K562 (cell line): ENCODE data around the gene GMPR. TPM values are rescaled to one million over a fixed set of nuclear protein-coding genes. Genes with fewer than 3 reads are reported as not detected.

Experiments
- ATAC-seq: fragments of 200-7000 bp; cut with Tn5 transposase; 3 replicates; pipeline ENCODE4 v1.9.1; 2020; ENCODE audit warnings: moderate library complexity
- BruUV-seq: library from RNA; stranded (reverse); fragments of 400-500 nt; replicated peaks from 2 replicates; lab custom pipeline; 2021; lab: Mats Ljungman, UMichigan
- CTCF ChIA-PET: fragments of 300-600 bp; formaldehyde crosslinking; extraction: SDS; loops from one replicate; lab custom pipeline; 2021; ENCODE audit warnings: low intra/inter-chr PET ratio; lab: Yijun Ruan, JAX
- POLR2A ChIA-PET: fragments of 300-600, 350-650 bp; sonication (Branson Sonifier 250); formaldehyde crosslinking; extraction: SDS; loops from one replicate; lab custom pipeline; 2021; ENCODE audit warnings: antibody characterized with exemption, inconsistent platforms; lab: Yijun Ruan, JAX
- DNase-seq, 4 experiments: peaks; one replicate each; pipeline versions ENCODE4 v3.0.0 to v3.0.0-alpha.2; 2011 to 2018; ENCODE audit warnings: low spot score in 3 of 4, mixed read lengths in 3 of 4; ENCODE audit errors: extremely low read depth in 1 of 4
- FAIRE-seq: peaks from 2 replicates; lab custom pipeline; 2011; peaks lifted over from hg19 to GRCh38; lab: Jason Lieb, UNC
- H2AFZ ChIP-seq: 2 replicates; pipeline ENCODE4 v1.6.0; 2011; ENCODE audit warnings: low read depth, low read length, control low read depth, inconsistent platforms
- H3K27ac ChIP-seq: fragments of 200-600 bp; 3 replicates; pipeline ENCODE4 v1.8.0; 2011; ENCODE audit warnings: low read depth, mild to moderate bottlenecking, control low read depth, inconsistent platforms, low read length, moderate library complexity, mixed read lengths; ENCODE audit errors: extremely low read depth
- H3K27me3 ChIP-seq, 2 experiments: fragments of 300-600 bp in 1 of 2; 2 replicates in 1 of 2; 3 replicates in 1 of 2; pipeline versions ENCODE4 v1.6.0 to v1.8.0; 2011; ENCODE audit warnings: inconsistent platforms in 2 of 2, low read length in 2 of 2, mild to moderate bottlenecking in 1 of 2, mixed read lengths in 1 of 2, moderate library complexity in 1 of 2; ENCODE audit not compliant: control insufficient read depth in 2 of 2, insufficient read depth in 2 of 2
- H3K36me3 ChIP-seq: fragments of 300-600 bp; 3 replicates; pipeline ENCODE4 v1.8.0; 2011; ENCODE audit warnings: mild to moderate bottlenecking, low read length, inconsistent platforms; ENCODE audit not compliant: control insufficient read depth, insufficient read depth
- H3K4me1 ChIP-seq, 2 experiments: fragments of 200-600 bp in 1 of 2; replicated peaks in 1 of 2; 2 replicates in 1 of 2; 3 replicates in 1 of 2; pipeline versions ENCODE4 v1.5.1 to v1.8.0; 2011; ENCODE audit warnings: inconsistent platforms in 2 of 2, low read length in 2 of 2, mild to moderate bottlenecking in 1 of 2, mixed read lengths in 1 of 2, moderate library complexity in 1 of 2; ENCODE audit not compliant: control insufficient read depth in 2 of 2, insufficient read depth in 2 of 2
- H3K4me2 ChIP-seq: 2 replicates; pipeline ENCODE4 v1.6.1; 2011; ENCODE audit warnings: low read length, control low read depth, inconsistent platforms, mixed read lengths; ENCODE audit not compliant: insufficient read depth
- H3K4me3 ChIP-seq: fragments of 200-600 bp; sonication (generic), shearing (Covaris generic); 2 replicates; pipeline ENCODE4 v1.5.1; 2016; ENCODE audit warnings: control low read depth, inconsistent platforms
- H3K79me2 ChIP-seq: fragments of 200-600 bp; 3 replicates; pipeline ENCODE4 v1.8.0; 2011; ENCODE audit warnings: low read length, inconsistent platforms; ENCODE audit not compliant: control insufficient read depth, insufficient read depth
- H3K9ac ChIP-seq, 2 experiments: 2 replicates each; pipeline versions ENCODE4 v1.6.0 to v1.6.1; 2011; ENCODE audit warnings: low read depth in 2 of 2, low read length in 2 of 2, control low read depth in 1 of 2, inconsistent platforms in 1 of 2, mild to moderate bottlenecking in 1 of 2, mixed read lengths in 1 of 2; ENCODE audit not compliant: insufficient read depth in 1 of 2
- H3K9me1 ChIP-seq: one replicate; pipeline ENCODE4 v1.6.0; 2011; ENCODE audit warnings: inconsistent platforms, mild to moderate bottlenecking, low read length, moderate library complexity; ENCODE audit not compliant: control insufficient read depth, insufficient read depth
- H3K9me3 ChIP-seq: replicated peaks from 2 replicates; pipeline ENCODE4 v1.5.1; 2011; ENCODE audit warnings: low read depth, low read length, inconsistent platforms; ENCODE audit not compliant: control insufficient read depth, insufficient read depth
- H4K20me1 ChIP-seq: replicated peaks from 2 replicates; pipeline ENCODE4 v1.6.1; 2011; ENCODE audit warnings: low read length, inconsistent platforms, mixed read lengths; ENCODE audit not compliant: control insufficient read depth, insufficient read depth
- BMI1 ChIP-seq: fragments of 150-350 bp; IDR thresholded peaks from 2 replicates; pipeline ENCODE4 v1.6.1; 2014; ENCODE audit warnings: low read length
- ELF2 ChIP-seq: fragments of 250-450 bp; sonication (Bioruptor Pico); IDR thresholded peaks from 2 replicates; pipeline ENCODE4 v1.5.0; 2021; ENCODE audit warnings: mild to moderate bottlenecking
- ETS2 ChIP-seq: IDR thresholded peaks from 2 replicates; pipeline ENCODE4 v1.6.1; 2016; ENCODE audit warnings: borderline replicate concordance, missing genetic modification characterization, mild to moderate bottlenecking, moderate library complexity, missing compliant biosample characterization; ENCODE audit not compliant: poor library complexity, severe bottlenecking
- EZH2 ChIP-seq: IDR thresholded peaks from 2 replicates; pipeline ENCODE4 v1.6.1; 2012; ENCODE audit warnings: low read depth, mild to moderate bottlenecking, inconsistent platforms, low read length, borderline replicate concordance
- FOSL1 ChIP-seq: fragments of 200-800 bp; sonication (Bioruptor generic); conservative IDR thresholded peaks from 2 replicates; pipeline ENCODE4 v1.6.1; 2016; ENCODE audit warnings: missing genetic modification characterization, missing compliant biosample characterization
- ILF3 ChIP-seq: fragments of 450-650 bp; IDR thresholded peaks from 2 replicates; pipeline ENCODE4 v1.6.1; 2018; ENCODE audit warnings: antibody characterized with exemption, mild to moderate bottlenecking, moderate library complexity, borderline replicate concordance
- NBN ChIP-seq: fragments of 450-650 bp; IDR thresholded peaks from 2 replicates; pipeline ENCODE4 v1.6.1; 2016; ENCODE audit warnings: low read depth, mild to moderate bottlenecking
- RAD21 ChIP-seq, 2 experiments: fragments of 250-450 bp in 1 of 2; fragments of 450-650 bp in 1 of 2; sonication (Bioruptor Pico) in 1 of 2; formaldehyde crosslinking in 1 of 2; IDR thresholded peaks in 1 of 2; conservative IDR thresholded peaks in 1 of 2; 2 replicates each; pipeline versions ENCODE4 v1.4.0 to v1.8.0; 2020 to 2022; ENCODE audit warnings: mild to moderate bottlenecking in 2 of 2, moderate library complexity in 1 of 2
- RFX5 ChIP-seq: IDR thresholded peaks from 2 replicates; pipeline ENCODE4 v1.6.1; 2011; ENCODE audit warnings: low read depth, mild to moderate bottlenecking, improper control_type of control experiment, low read length
- SMAD2 ChIP-seq: fragments of 150-350 bp; IDR thresholded peaks from 2 replicates; pipeline ENCODE4 v1.6.1; 2014; ENCODE audit warnings: low read depth, mild to moderate bottlenecking, low read length
- TGIF2 ChIP-seq: sonication (generic); formaldehyde crosslinking; IDR thresholded peaks from 2 replicates; pipeline ENCODE4 v1.8.1; 2022; ENCODE audit warnings: mild to moderate bottlenecking, missing genetic modification reagents, moderate library complexity
- ZNF551 ChIP-seq: fragments of 250-450 bp; sonication (Bioruptor Pico); IDR thresholded peaks from 2 replicates; pipeline ENCODE4 v1.5.0; 2021; ENCODE audit warnings: mild to moderate bottlenecking, moderate library complexity
- ZSCAN32 ChIP-seq: fragments of 450-650 bp; formaldehyde crosslinking; IDR thresholded peaks from 2 replicates; pipeline ENCODE4 v1.4.0; 2020; ENCODE audit warnings: mild to moderate bottlenecking, moderate library complexity
- WGBS: fragments of 100-300 bp; shearing (Covaris generic); methylation state at CpG from one replicate; pipeline ENCODE4 v1.1.6; 2016; ENCODE audit warnings: low coverage, mixed read lengths; ENCODE audit not compliant: insufficient coverage; ENCODE audit errors: missing lambda C conversion rate; 5-methylcytosine and 5-hydroxymethylcytosine counted together
- in situ Hi-C: fragments of 300-500 bp; cut with MboI; formaldehyde crosslinking; loops from 4 replicates; pipeline ENCODE4 v1.15.0; 2018; ENCODE audit warnings: inconsistent platforms, mixed read lengths
- intact Hi-C: fragments of 100-400 bp; cut with micrococcal nuclease; formaldehyde crosslinking; loops from 2 replicates; pipeline ENCODE4 v1.14.2; 2022
- polyA plus RNA-seq, 8 experiments: library from polyadenylated mRNA; depleted of rRNA in 4 of 8; stranded (reverse) in 5 of 8; unstranded in 3 of 8; fragments of >200 nt; fragmentation: Nextera tagmentation in 2 of 8; fragmentation: Illumina TruSeq in 1 of 8; extraction: Ambion mirVana in 2 of 8; extraction: Trizol in 1 of 8; gene quantifications; 2 replicates each; pipeline versions ENCODE4 v1.2.1 to v1.2.3, GENCODE V29; 2011 to 2014; ENCODE audit warnings: inconsistent platforms in 1 of 8, missing spikeins in 1 of 8
- total RNA-seq, 7 experiments: library from RNA; depleted of rRNA in 6 of 7; stranded (reverse); fragments of >200 nt in 6 of 7; fragmentation: Illumina TruSeq in 2 of 7; extraction: Trizol in 2 of 7; gene quantifications; 2 replicates each; pipeline versions ENCODE4 v1.2.1 to v1.2.3, GENCODE V29; 2011 to 2021; ENCODE audit warnings: low replicate concordance in 1 of 7
- TF ChIP-seq, protein P1 (sequence below): fragments of 250-450 bp; sonication (Bioruptor Pico); IDR thresholded peaks from 2 replicates; pipeline ENCODE4 v1.8.0; 2021; ENCODE audit warnings: mild to moderate bottlenecking, moderate library complexity
- TF ChIP-seq, protein P2 (sequence below): IDR thresholded peaks from 2 replicates; pipeline ENCODE4 v1.6.1; 2016; ENCODE audit warnings: missing genetic modification characterization, missing compliant biosample characterization
- TF ChIP-seq, protein P3 (sequence below): sonication (generic); formaldehyde crosslinking; IDR thresholded peaks from 2 replicates; pipeline ENCODE4 v1.8.1; 2023; ENCODE audit warnings: mild to moderate bottlenecking, missing genetic modification reagents

Gene GMPR
- total and polyA plus RNA-seq, 9 of the 15 experiments (the other 6 are each of a cell fraction or from before 2014, with no cell fraction given): 34.6 to 83.7 (median 49.8) TPM

DNA sequence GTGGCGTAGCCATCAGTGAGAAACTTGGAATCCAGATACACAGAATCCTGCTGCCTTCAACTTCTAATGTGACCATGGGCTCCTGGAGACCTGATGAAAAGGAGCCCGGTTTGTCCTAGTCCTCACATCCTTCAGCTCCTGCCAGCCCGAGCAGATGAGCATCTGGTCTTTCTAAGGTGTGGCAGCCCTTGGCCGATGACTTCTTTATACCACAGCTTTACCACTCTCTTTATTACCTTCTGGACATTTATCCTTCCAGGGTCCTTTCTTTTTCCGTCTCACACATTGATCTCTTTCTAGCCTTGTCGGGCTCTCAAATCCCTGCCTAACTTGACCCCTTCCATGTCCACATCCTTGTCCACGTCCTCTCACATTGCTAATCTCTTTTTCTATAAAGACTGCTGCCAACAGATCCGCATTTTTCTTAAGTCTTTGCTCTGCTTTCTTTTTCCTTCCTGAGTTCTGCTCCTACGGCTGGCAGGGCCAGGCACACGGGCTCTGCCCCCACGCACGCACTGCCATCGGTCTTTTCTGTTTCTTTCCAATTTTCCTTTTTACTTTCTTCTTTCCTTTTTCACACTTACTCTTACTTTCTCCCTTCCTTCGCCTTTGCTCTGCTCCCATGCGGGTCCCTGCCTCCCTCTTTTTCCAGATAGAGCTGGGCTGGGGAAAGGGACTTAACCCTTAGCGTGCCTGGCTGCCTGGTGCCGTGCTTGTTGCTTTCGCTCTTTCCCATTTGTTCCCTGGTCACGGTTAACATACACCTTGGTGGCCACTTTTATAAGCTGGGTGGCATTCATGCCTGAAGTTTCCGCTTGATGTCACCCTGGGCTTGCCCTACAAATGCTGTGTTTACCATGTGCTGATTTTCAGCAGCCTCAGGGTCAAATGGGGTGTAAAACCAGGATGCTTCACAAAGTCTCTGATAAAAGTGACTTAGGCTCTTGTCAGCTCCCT lies 9.4 kb upstream of the GMPR start:
- Histone ChIP-seq H4K20me1 (no peaks in the 10 kb centered on the region), H3K4me3 (no peak overlapping the region), H3K79me2 (no peaks in the 10 kb centered on the region), H2AFZ (peak overlapping the region; percentile 88), H3K27ac (no peak overlapping the region), H3K9me1 (no peaks in the 10 kb centered on the region), H3K4me2 (no peak overlapping the region), H3K9me3 (peaks cover 7% of the 10 kb centered on the region), H3K9ac (peak overlapping the region in 1 of 2 experiments; percentile 21; a peak in 1 of 4 replicates), H3K4me1 (peaks cover 24 to 53% of the 10 kb centered on the region in 2 experiments), H3K36me3 (no peaks in the 10 kb centered on the region), H3K27me3 (no peaks in the 10 kb centered on the region)
- in situ Hi-C loops (no loop called here), intact Hi-C loops (loop anchor here (2.0 kb wide), 1 partner anchor 102 kb away; no protein-coding TSS in a partner anchor)
- DNase-seq (no peak), FAIRE-seq (no peak), ATAC-seq (peak; percentile 8)
- no TSS peak for BruUV-seq
- WGBS: 68% methylated on average over 20 of the region's 20 CpGs
- CTCF ChIA-PET: no interaction called here
- POLR2A ChIA-PET: interaction anchor here (1.0 to 3.6 kb wide), 8 partner anchors 7 to 38 kb away, joined by 3 to 32 read pairs (median 8); partner anchors contain the start of gene GMPR
- TF ChIP-seq ZNF551 (no peak), ZSCAN32 (CRISPR knock-in tag) (no peak), NBN (no peak), FOSL1 (0 out of 2 replicates have a peak, but pooled peaks have one; percentile 13), EZH2 (no peak), TGIF2 (CRISPR knock-in tag) (no peak), ILF3 (no peak), ELF2 (CRISPR knock-in tag) (no peak), BMI1 (no peak), ETS2 (tag) (no peak), RAD21 (CRISPR knock-in tag; conservative IDR thresholded peaks at IDR 0.05 in 1 of 2, IDR thresholded peaks at IDR 0.05 in 1 of 2) (peak in 1 of 2 experiments; percentile 45; a peak in 2 of 4 replicates), RFX5 (no peak), SMAD2 (no peak)
- TF ChIP-seq, protein P1, sequence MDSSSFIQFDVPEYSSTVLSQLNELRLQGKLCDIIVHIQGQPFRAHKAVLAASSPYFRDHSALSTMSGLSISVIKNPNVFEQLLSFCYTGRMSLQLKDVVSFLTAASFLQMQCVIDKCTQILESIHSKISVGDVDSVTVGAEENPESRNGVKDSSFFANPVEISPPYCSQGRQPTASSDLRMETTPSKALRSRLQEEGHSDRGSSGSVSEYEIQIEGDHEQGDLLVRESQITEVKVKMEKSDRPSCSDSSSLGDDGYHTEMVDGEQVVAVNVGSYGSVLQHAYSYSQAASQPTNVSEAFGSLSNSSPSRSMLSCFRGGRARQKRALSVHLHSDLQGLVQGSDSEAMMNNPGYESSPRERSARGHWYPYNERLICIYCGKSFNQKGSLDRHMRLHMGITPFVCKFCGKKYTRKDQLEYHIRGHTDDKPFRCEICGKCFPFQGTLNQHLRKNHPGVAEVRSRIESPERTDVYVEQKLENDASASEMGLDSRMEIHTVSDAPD: no peak
- TF ChIP-seq, protein P2, sequence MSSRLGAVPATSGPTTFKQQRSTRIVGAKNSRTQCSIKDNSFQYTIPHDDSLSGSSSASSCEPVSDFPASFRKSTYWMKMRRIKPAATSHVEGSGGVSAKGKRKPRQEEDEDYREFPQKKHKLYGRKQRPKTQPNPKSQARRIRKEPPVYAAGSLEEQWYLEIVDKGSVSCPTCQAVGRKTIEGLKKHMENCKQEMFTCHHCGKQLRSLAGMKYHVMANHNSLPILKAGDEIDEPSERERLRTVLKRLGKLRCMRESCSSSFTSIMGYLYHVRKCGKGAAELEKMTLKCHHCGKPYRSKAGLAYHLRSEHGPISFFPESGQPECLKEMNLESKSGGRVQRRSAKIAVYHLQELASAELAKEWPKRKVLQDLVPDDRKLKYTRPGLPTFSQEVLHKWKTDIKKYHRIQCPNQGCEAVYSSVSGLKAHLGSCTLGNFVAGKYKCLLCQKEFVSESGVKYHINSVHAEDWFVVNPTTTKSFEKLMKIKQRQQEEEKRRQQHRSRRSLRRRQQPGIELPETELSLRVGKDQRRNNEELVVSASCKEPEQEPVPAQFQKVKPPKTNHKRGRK (tag): peak; percentile 68
- TF ChIP-seq, protein P3, sequence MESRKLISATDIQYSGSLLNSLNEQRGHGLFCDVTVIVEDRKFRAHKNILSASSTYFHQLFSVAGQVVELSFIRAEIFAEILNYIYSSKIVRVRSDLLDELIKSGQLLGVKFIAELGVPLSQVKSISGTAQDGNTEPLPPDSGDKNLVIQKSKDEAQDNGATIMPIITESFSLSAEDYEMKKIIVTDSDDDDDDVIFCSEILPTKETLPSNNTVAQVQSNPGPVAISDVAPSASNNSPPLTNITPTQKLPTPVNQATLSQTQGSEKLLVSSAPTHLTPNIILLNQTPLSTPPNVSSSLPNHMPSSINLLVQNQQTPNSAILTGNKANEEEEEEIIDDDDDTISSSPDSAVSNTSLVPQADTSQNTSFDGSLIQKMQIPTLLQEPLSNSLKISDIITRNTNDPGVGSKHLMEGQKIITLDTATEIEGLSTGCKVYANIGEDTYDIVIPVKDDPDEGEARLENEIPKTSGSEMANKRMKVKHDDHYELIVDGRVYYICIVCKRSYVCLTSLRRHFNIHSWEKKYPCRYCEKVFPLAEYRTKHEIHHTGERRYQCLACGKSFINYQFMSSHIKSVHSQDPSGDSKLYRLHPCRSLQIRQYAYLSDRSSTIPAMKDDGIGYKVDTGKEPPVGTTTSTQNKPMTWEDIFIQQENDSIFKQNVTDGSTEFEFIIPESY: no peak
